Measurements from ENCODE around the gene TRPM3.

DNA sequence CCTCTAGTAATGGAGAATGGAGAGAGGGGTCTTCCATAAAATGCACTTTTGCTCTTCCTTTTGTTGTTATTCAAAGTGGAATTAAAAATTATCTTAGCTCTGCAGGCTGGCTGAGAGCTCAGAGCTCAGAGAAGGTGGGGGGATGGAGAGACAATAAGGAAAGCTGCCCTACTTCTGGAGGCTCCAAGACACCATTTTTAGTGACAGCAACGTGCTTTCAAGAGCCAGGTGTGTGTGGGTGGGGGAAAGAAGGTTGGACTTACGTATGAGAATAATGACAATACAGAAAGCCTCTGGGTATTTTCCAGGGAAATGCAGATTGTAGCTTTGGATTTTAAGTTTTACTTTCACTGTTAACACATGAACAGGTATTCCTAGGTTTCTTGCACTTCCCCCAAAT is 173.9 kb downstream of the TRPM3 start:
- no peak for TF ChIP-seq POLR2A (IDR thresholded peaks at IDR 0.05)
- no peak for TF ChIP-seq CTCF (IDR thresholded peaks at IDR 0.05 in 4 of 5, conservative IDR thresholded peaks at IDR 0.05 in 1 of 5)

All from gastrocnemius medialis (tissue), 4 donors.